ENCODE results near the gene GBP3.
"Not testable (repeated sequence)": the region's sequence is repeated elsewhere in the genome, so short reads cannot be mapped to it uniquely, and the experiment has no call there.

Gene GBP3

DNA sequence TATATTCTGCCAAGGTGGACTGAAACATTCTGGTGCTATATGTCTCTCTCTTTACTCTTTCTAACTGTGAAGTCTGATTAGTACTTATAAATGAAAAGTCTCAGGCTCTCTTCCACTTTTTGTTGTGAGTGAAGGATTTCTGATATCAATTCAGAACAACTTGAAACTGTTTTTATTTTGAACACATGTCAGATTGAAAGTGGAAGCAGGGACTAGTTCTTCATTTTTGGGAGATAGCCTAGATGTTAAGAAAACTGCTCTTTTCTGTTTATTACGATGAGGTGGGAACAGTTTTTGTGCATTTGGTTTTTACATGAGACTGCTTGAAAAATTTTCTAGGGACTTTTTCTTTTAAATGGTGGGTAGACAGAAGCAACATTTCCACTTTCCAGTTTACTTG is 14.5 kb upstream of the GBP3 start:
- DNase-seq: no peak

DNA sequence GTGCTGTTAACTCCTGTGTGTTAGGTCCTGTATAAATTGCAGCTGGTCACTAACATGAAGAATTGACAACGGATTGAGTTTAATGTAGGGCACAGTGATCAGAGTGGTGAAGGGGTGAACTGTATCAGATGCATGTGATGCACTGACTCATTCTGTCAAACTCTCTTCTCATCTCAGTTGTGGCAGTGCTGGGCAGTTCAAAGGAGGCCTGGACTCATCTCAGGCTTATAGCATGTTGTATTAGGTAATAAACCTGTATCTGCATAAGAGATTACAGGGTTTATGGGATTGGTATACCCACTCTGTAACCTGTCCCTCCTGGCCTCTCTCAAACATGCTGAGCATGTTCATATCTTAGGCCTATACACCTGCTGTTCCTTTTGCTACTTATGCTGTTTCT is 12.4 kb upstream of the GBP3 start:
- no peak for DNase-seq

DNA sequence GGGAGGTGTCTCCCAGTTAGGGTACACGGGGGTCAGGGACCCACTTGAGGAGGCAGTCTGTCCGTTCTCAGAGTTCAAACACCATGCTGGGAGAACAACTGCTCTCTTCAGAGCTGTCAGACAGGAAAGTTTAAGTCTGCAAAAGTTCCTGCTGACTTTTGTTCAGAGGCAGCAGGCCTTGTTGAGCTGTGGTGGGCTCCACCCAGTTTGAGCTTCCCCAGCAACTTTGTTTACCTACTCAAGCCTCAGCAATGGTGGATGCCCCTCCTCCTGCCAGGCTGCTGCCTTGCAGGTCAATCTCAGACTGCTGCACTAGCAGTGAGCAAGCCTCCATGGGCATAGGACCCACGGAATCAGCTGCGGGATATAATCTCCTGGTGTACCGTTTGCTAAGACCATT is 11.3 kb upstream of the GBP3 start:
- not testable (repeated sequence) for DNase-seq

DNA sequence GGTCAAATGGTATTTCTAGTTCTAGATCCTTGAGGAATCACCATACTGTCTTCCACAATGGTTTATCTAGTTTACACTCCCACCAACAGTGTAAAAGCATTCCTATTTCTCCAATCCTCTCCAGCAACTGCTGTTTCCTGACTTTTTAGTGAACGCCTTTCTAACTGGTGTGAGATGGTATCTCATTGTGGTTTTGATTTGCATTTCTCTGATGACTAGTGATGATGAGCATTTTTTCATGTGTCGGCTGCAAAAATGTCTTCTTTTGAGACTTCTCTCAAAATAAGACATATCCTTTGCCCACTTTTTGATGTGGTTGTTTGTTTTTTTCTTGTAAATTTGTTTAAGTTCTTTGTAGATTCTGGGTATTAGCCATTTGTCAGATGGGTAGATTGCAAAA is 6.4 kb upstream of the GBP3 start:
- DNase-seq: not testable (repeated sequence)

DNA sequence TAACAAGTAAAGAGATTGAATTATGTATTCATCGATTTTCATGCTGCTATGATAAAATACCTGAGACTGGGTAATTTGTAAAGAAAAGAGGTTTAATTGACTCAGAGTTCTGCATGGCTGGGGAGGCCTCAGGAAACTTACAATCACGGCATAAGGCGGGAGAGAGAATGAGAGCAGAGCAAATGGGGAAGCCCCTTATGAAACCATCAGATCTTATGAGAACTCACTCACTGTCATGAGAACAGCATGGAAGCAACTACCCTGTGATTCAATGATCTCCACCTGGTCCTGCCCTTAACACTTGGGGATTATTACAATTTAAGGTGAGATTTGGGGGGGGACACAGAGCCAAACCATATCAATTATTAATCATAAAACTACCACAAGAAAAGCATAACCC is 3.3 kb upstream of the GBP3 start:
- DNase-seq: no peak

DNA sequence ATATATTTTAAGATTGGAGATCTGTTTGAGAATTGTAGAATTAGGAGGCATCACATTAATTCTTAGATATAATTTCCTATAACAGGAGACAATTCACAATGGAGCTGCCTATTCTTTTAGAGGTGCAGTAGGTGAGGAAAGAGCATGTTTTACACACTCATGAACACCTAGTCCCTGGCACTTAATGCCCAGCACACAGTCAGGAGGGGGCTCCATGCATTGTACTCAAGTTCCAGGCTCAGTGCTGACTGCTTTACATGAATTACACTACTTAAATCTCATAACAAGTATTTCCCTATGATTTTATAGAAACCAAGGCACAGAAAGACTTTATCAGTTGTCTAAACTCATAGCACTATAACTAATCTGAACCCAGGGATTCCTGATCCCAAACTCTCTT is 360 bp upstream of the GBP3 start:
- no peak for DNase-seq

DNA sequence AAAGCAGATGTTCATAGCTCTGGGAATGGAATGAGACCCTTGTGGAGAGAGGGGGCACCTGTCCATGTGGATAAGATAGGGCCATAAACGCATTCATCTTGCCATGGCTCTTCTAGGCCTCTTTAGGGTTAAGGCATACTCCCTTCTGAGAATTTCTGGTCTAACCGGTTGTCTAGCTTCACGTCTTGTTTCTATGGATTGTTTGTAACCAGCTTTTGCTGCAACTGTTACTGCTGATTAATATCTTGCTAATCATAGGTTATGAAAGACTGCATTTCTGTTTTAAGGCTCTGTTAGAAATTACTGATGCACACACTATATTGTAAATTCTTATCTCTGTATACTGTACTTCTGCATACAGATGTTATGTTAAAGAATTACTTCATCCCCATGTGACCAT is 4.3 kb downstream of the GBP3 start:
- DNase-seq: not testable (repeated sequence)

DNA sequence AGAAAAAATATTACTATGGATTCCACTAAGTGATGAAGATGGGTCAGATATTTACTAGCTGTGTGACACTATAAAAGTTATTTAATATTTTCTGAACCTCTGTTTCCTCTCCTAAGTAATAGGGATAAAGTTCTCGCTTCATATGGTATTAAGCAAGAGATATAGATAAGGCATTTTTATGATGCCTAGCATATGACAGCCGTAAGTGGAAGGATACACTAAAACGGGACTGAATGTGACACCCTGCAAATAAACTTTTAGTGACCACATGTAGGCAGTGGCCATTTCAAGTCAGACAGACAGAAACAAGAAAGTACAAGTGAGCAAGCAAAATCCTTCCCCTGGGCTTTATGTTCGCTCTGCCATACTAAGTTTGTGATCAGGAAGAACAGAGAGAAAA is 14.2 kb downstream of the GBP3 start:
- no peak for DNase-seq

DNA sequence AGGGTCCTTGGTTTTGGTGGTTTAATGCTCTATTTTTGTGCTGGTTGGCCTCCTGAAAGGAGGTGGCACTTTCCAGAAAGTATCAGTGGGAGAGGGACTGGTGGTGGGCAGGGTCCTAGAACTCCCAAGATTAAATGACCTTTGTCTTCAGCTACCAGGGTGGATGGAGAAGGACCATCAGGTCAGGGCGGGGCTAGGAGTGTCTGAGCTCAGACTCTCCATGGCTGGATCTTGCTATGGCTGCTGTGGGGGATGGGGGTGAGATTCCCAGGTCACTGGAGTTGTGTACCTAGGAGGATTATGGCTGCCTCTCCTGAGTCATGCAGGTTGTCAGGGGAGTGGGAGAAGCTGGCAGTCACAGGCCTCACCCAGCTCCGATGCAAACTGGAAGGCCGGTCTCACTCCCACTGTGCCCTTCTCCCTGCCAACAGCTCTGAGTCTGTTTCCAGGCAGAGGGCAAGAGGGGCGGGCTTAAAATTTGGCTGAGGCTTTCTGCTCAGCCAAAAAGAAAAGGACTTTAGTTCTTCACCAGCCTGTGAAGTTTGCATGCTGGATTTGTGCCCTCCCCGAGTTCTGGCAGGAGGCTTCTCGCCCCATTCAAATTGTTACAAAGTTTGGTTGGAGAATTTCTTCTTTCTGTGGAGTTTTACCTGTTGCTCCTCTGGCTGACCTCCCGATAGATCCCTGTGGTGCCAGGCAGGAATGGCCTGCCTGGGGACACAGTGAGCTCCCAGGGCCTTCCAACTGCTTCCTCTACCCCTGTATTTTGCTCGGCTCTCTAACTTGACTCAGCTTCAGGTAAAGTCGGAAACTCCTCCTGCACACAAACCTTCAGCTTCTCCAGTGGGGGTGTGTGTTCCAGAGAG is 17.1 kb downstream of the GBP3 start:
- no peak for DNase-seq

DNA sequence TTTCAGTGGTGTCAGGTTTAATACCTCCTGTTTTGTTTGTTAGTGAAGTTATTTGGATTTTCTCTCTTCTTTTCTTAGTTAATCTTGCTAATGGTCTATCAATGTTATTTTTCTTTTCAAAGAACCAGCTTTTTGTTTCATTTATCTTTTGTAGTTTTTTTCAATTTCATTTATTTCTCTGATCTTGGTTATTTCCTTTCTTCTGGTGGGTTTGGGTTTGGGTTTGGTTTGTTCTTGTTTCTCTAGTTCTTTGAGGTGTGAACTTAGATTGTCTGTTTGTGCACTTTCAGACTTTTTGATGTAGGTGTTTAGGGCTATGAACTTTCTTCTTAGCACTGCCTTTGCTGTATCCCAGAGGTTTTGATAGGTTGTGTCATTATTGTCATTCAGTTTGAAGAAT is 20.5 kb downstream of the GBP3 start:
- DNase-seq: not testable (repeated sequence)

DNA sequence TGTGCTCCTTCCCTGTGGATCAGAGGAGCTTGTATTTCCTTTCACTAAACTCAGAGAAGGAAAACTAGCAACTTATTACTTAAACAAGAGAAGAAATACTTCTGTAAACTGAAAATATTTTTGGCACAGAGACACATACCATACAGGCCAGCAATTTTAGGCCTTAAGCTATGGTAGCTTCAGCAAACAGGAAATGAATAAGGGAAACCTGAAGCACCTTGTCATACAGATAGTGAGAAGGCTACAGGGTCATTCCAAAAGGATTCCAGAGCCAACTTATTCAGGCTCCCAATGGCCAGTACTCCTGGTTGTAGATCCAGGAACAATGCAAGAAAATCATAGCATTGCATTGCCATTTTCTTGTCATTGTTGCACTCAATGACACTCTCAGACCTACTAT is 21.2 kb downstream of the GBP3 start:
- no peak for DNase-seq

DNA sequence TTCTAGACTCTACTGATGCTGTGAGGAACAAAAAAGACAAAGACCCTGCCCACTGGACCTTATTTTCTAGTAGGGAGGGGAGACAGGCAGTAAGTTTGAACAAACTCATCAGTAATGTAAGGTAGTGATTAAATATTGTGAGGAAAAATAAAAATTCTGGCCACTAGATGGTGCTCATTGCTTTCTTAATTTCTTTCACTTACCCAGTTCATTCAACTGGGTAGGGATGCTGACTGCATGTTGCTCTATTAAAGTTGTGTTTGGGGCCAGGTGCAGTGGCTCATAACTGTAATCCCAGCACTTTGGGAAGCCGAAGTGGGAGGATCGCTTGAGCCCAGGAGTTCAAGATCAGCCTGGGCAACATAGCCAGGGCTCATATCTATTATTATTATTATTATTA is 23.9 kb downstream of the GBP3 start:
- DNase-seq: peak; percentile 83

DNA sequence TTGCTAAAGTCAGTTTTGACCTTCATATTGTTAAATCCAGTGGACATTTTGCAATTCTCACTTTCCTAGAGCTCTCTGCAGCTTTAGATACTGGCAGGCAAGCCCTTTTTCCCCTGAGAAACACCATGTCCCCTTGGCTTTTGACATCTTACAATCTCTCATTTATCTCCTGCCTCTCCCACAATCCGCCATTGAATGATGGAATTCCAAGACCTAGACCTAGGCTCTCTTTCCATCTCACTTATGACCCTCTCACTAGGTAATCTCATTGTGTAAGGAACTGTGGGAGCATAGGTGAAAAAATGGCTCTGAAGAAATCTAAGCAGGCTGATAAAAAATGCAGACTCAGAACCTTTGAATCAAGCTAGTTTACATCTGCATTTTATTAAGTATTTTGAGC is 32.2 kb downstream of the GBP3 start:
- no peak for DNase-seq

DNA sequence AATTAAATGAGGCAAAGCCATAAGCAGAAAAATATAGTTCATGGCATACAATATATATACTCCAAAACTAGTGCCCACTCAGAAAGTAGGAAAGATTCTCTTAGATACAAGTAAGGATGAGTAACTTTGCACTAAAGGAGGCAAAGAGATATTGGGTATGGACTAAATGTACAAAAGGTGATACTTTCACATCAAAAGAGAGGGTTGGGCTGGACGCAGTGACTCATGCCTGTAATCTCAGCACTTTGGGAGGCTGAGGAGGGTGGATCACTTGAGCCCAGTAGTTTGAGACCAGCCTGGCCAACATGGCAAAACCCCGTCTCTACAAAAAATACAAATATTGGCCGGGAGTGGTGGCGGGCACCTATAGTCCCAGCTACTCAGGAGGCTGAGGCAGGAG is 37.0 kb downstream of the GBP3 start:
- no peak for DNase-seq

DNA sequence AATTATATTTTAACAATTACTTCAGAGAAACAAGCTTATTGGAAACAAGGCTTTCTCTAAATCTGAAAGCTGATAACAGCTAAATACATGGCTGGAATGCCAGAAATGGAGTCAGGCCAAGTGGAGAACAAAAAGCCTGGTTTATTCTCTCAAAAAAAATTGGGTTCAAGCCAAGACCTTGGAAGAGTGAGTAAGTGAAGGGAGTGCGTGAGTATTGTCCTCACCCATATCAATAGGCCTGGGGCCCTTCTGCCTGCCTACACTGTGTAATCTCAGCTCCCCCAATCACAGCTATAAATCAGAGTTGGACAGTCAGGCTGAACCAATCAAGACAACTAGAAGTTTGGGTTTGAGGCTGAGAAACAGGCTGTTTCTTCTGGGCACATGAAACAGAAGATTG is 37.6 kb downstream of the GBP3 start:
- peak; percentile 60 for DNase-seq

DNA sequence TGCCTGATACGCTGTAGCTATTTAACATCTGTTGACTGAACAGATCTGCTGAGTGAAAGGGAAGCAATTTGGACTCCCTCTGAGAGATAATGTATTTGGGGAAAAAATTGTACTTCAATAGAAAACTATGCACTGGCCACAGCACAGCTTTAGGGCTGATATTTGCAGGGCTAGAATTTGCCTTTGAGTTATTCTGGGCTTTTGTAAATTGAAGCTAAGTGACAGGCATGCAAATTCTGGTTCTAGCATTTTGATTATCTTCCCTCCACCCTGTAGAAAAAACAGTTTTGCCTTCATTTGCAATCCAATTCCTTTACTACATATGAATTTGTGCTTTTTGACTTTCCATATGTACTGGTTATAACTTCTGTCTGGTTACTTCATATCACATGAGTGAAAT is 38.1 kb downstream of the GBP3 start:
- DNase-seq: no peak

DNA sequence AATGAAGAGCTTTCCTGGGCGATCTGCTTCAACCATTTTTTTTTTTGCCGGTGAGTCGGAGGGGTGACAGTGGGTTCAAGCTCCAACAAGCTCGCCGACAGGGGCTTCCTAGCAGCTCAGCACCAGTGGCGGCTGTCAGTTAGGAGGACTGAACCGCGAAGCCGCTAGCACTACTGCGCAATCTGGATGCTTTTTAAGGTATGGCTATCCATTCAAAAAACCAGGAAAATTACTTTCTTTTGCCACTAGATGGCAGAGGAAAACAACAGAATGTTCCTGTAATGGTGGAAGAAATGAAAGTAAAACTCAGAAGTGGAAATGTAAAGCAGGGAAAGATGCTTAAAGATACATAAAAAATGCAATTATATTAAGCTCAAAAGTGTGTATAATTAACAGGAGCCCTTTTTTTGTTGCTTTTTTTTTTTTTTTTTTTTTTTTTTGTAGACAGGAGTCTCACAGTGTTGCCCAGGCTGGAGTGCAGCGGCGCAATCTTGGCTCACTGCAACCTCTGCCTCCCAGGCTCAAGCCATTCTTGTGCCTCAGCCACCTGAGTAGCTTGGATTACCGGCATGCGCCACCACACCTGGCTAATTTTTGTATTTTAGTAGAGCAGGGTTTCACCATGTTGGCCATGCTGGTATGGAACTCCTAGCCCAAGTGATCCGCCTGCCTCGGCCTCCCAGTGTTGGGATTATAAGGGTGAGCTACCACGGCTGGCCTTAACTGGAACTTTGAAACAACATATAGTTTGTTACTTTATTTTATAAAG is 38.7 kb downstream of the GBP3 start:
- peak; percentile 77 for DNase-seq

DNA sequence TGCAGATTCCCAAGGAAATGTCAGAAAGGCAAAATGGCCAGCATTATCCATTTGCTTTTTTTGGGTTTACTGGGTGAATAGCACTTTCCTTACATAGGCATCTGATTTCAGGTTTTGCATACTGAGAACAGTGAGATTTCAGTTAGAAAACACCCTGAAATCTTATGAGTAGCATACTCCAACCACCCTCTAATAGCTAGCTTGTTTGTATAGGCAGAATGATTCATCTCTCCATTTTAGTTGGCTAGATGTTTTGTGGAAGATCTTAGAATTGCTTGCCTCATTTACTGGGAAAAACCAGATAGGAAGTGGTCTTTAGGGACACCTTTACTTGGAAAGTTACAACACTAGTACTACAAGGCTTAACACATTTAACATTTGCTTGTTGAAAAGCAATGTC is 40.6 kb downstream of the GBP3 start:
- DNase-seq: no peak

DNA sequence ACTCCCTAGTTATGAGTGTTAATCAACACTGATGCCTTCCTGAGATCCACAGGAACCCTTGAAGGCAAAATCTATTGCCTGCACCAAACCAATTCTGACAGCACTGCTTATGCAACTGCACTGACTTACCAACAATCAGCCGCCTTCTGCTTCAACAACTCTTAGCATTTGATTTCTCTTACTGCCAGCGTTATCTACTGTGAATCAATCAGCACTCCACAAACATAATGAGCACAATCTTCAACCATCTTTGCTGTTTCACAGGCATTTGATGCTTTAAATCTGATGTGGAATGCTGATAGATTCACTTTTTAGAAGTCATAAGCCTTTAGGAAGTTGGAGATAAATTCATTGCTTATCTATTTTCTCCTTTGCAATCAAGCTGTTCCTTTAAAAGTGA is 41.2 kb downstream of the GBP3 start:
- not testable (repeated sequence) for DNase-seq

DNA sequence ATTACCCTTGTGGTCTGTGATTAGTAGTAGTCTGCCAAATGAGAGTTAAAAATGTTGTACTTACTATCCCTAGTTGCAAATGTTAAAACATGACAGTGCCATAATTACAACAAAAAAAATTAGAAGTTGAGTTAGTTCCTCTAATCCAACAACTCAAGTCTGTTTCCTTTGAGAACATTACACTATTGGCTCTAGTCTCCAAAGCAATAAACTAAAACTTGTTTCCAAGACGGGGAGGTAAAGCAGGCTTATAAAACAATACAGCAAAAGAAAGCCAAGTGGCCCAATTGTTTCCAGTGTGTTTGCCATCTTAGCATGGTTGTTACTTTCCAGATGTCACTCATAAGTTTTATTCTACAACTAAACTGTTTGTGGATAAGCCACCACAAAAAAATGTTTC is 41.8 kb downstream of the GBP3 start:
- no peak for DNase-seq

DNA sequence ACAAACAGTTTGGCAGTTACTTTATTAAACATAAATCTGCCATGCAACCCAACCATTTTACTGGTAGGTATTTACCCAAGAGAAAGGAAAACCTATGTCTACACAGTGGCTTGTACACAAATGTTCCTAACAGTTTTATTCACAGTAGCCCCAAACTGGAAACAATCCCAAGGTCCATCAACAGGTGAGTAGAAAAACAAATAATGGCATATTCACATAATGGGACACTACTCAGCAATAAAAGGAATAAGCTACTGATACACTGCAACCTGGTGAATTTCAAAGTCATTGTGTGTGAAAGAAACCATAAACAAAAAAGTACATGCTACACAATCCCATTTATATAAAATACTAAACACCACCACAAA is 42.9 kb downstream of the GBP3 start:
- no peak for DNase-seq

DNA sequence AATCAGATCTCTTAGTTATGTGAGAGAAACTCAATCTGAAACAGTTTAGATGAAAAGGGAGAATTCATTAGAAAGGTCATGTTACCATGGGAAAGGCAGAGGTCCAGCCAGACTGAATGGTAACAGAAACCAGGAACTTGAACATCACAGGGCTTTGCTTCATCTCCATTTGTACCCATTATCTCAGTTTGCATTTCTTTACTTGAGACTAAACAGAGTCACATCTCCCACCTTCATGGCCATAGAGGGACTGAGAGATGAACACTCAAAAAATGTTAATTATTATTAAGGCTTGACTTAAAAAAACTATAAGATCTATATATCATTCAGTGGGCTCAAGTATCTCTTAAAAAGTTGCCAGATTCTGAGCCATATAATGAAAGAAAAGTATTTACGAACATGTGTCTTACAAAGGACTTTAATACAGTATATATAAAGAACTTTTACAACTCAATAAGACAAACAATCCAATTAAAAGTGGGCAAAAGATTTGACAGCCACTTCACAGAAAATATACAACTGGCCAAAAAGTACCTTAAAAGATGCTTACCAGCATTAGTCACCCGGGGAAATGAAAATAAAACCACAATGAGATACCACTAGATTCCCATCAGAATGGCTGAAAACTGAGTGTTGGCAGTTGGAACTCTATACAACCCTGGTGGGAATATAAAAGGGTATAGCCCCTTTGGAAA is 43.5 kb downstream of the GBP3 start:
- DNase-seq: no peak

DNA sequence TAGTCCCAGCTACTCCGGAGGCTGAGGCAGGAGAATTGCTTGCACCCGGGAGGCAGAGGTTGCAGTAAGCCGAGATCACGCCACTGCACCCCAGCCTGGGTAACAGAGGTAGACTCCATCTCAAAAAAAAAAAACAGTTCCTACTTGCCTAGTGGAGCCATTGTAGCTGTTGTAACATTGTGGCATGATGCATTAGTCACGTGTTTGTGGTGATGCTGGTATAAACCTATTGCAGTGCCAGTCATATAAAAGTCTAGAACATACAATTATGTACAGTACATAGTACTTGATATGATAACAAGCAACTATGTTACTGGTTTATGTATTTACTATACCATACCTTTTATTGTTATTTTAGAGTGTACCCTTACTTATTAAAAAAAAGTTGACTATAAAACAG is 46.4 kb downstream of the GBP3 start:
- DNase-seq: no peak

DNA sequence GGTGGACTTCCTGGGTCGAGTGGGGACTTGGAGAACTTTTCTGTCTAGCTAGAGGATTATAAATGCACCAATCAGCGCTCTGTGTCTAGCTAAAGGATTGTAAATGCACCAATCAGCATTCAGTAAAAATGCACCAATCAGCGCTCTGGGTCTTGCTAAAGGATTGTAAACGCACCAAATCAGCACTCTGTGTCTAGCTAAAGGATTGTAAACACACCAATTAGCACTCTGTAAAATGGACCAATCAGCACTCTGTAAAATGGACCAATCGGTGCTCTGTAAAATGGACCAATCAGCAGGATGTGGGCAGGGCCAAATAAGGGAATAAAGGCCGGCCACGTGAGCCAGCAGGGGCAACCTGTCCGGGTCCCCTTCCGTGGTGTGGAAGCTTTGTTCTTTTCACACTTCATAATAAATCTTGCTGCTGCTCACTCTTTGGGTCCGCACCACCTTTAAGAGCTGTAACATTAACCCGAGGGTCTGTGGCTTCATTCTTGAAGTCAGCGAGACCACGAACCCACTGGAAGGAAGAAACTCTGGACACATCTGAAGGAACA is 48.0 kb downstream of the GBP3 start:
- not testable (repeated sequence) for DNase-seq
